ENCODE measurements around the gene MRPL36.

MRPL36 gene

DNA sequence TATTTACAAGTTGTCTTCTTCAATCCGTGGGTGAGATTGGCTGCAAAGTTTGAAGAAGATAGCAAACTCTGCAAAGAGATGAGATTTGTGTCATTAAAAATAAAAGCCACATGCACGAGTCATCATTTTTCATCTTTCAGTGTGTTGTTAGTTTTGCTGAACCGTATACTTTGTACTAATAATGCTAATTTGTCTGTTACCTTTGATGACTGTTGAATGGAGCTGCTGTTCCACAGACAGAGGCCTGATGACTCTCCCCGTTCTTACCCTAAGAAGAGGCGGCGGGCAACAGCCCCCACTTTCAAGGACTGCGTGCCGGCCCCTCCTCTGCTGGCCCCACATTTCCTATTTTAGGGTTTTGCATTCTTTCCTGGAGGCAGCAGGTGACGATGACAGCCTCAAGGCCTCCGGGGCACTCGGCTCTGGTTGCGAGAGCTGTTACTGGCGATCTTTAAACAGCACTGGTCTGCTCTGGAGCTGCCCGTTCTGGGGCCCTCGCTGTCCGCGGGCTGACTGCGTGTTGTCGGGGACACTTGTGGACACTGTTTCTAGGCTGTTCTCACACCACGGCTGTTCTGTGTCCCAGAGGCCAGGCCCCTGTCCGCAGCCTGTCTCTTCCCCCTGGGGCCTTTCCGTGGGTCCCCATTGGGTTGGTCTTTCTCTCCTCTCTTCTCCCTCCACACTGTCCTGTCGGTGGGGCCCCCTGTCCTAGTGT is 36.7 kb upstream of the MRPL36 start:
- Histone ChIP-seq H3K9me3 (ENCODE audit: insufficient read depth, low read length) (no peaks in the 10 kb centered on the region), H3K4me2 (ENCODE audit: low read length) (no peak overlapping the region), H3K4me1 (ENCODE audit: low read length) (no peaks in the 10 kb centered on the region), H3K9ac (ENCODE audit: low read length) (no peak overlapping the region), H3K27me3 (ENCODE audit: low read depth, low read length) (no peaks in the 10 kb centered on the region), H3K4me3 (ENCODE audit: low read length) (no peak overlapping the region), H3K36me3 (replicated peaks; ENCODE audit: low read depth, low read length) (no peaks in the 10 kb centered on the region), H2AFZ (ENCODE audit: low read depth, low read length) (no peak overlapping the region), H3K27ac (ENCODE audit: low read length) (no peak overlapping the region), H4K20me1 (ENCODE audit: insufficient read depth, low read length) (no peaks in the 10 kb centered on the region), H3K79me2 (ENCODE audit: low read length) (no peaks in the 10 kb centered on the region)
- TF ChIP-seq, protein P1, sequence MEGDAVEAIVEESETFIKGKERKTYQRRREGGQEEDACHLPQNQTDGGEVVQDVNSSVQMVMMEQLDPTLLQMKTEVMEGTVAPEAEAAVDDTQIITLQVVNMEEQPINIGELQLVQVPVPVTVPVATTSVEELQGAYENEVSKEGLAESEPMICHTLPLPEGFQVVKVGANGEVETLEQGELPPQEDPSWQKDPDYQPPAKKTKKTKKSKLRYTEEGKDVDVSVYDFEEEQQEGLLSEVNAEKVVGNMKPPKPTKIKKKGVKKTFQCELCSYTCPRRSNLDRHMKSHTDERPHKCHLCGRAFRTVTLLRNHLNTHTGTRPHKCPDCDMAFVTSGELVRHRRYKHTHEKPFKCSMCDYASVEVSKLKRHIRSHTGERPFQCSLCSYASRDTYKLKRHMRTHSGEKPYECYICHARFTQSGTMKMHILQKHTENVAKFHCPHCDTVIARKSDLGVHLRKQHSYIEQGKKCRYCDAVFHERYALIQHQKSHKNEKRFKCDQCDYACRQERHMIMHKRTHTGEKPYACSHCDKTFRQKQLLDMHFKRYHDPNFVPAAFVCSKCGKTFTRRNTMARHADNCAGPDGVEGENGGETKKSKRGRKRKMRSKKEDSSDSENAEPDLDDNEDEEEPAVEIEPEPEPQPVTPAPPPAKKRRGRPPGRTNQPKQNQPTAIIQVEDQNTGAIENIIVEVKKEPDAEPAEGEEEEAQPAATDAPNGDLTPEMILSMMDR (IDR thresholded peaks at IDR 0.05; ENCODE audit: low read depth, low read length): no peak
- TF ChIP-seq EZH2phosphoT487 (IDR thresholded peaks at IDR 0.05; ENCODE audit: low read depth): no peak

DNA sequence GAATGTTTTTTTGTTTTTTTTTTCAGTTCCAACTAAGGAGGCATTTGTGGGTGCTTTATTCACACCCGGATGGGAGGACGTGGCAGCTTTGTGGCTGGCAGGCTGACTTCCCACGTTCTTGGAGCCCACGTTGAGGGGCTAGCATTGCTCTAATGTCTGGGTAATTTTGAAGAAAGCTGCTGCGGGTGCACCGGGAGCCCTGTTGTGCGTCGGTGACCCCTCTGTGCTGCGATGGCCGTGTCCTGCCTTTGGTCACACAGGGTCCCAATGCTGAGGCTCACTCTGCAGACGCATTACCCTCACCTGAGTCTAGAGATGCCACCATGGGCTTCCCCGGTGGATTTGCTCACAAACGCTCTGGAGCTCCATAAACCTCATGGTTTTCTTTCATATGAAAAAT is 35.8 kb upstream of the MRPL36 start:
- no peak overlapping the region for H2AFZ ChIP-seq (ENCODE audit: low read depth, low read length)
- H3K27ac ChIP-seq (ENCODE audit: low read length): no peak overlapping the region
- no peaks in the 10 kb centered on the region for H3K36me3 ChIP-seq (replicated peaks; ENCODE audit: low read depth, low read length)
- no peaks in the 10 kb centered on the region for H3K4me1 ChIP-seq (ENCODE audit: low read length)
- H3K27me3 ChIP-seq (ENCODE audit: low read depth, low read length): no peaks in the 10 kb centered on the region
- no peak overlapping the region for H3K4me3 ChIP-seq (ENCODE audit: low read length)
- no peaks in the 10 kb centered on the region for H4K20me1 ChIP-seq (ENCODE audit: insufficient read depth, low read length)
- H3K9me3 ChIP-seq (ENCODE audit: insufficient read depth, low read length): no peaks in the 10 kb centered on the region
- no peak overlapping the region for H3K9ac ChIP-seq (ENCODE audit: low read length)
- no peak overlapping the region for H3K4me2 ChIP-seq (ENCODE audit: low read length)
- no peak for TF ChIP-seq EZH2phosphoT487 (IDR thresholded peaks at IDR 0.05; ENCODE audit: low read depth)
- H3K79me2 ChIP-seq (ENCODE audit: low read length): no peaks in the 10 kb centered on the region

DNA sequence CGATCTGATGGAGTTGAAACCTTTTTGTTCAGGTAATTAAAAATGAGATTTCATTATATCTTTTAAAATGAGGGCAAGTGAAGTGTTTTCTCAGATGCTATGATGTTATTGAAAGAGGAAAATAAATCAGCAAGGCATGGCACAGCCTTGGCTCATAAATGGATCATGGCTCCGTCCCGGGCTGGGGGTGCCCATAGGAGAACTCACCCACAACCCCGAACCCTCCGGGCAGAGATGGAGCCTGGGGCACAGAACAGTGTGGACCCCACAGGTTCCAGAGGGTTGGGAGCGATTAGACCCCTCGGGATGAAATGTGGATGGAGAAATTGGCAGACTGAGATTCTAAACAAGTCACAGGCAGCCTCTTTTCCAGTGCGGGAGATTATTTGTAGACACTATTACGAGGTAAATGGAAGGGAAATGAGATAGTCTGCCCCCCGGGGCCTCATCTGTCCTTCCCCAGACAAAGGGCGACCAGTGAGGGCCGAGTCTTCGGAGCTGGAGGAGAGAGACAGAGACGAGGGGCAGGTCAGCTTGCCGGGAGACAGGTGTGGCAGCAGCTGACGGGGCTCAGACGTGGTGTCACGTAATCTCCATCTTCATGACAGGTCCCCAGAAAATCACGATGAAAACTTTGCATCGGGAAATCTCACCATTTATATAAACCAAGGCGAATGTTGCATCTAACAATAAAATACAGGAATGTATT is 35.2 kb upstream of the MRPL36 start:
- Histone ChIP-seq H3K9me3 (ENCODE audit: insufficient read depth, low read length) (no peaks in the 10 kb centered on the region), H3K27ac (ENCODE audit: low read length) (no peak overlapping the region), H3K9ac (ENCODE audit: low read length) (no peak overlapping the region), H3K4me3 (ENCODE audit: low read length) (no peak overlapping the region), H3K36me3 (replicated peaks; ENCODE audit: low read depth, low read length) (no peaks in the 10 kb centered on the region), H3K4me1 (ENCODE audit: low read length) (no peaks in the 10 kb centered on the region), H3K27me3 (ENCODE audit: low read depth, low read length) (no peaks in the 10 kb centered on the region), H2AFZ (ENCODE audit: low read depth, low read length) (no peak overlapping the region), H3K4me2 (ENCODE audit: low read length) (no peak overlapping the region), H4K20me1 (ENCODE audit: insufficient read depth, low read length) (no peaks in the 10 kb centered on the region), H3K79me2 (ENCODE audit: low read length) (no peaks in the 10 kb centered on the region)
- TF ChIP-seq, protein P1 (IDR thresholded peaks at IDR 0.05; ENCODE audit: low read depth, low read length): no peak

DNA sequence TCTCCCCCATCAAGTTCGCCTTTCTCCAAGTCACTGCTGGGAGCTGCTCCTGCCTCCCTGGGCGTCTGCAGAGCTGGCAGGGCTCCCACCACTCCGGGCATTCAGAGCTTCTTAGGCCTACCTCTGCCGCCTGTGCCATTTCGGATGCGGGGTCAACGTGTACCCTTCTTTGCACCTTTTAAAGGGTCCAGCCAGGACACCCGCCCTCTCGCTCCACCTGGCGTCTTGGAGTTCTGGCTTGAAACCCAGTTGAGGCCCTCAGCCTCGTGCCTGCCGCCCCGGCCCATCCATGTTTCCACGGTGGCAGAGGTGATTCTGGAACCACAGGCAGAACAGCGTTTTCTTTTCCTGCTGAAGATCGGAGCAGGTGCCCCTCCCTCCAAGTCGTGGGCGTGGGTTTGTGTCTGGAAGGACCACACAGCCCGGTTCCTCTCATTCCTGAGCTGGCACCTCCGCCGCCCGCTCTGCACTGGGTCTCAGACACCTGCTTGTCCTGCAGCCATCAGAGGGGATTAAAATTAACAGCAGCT is 34.5 kb upstream of the MRPL36 start:
- H3K9me3 ChIP-seq (ENCODE audit: insufficient read depth, low read length): no peaks in the 10 kb centered on the region
- H3K4me1 ChIP-seq (ENCODE audit: low read length): no peaks in the 10 kb centered on the region
- no peak overlapping the region for H2AFZ ChIP-seq (ENCODE audit: low read depth, low read length)
- no peak overlapping the region for H3K4me3 ChIP-seq (ENCODE audit: low read length)
- H3K9ac ChIP-seq (ENCODE audit: low read length): no peak overlapping the region
- H3K27me3 ChIP-seq (ENCODE audit: low read depth, low read length): no peaks in the 10 kb centered on the region
- H4K20me1 ChIP-seq (ENCODE audit: insufficient read depth, low read length): no peaks in the 10 kb centered on the region
- TF ChIP-seq, protein P1 (IDR thresholded peaks at IDR 0.05; ENCODE audit: low read depth, low read length): no peak
- no peak for TF ChIP-seq EZH2phosphoT487 (IDR thresholded peaks at IDR 0.05; ENCODE audit: low read depth)
- H3K27ac ChIP-seq (ENCODE audit: low read length): no peak overlapping the region
- H3K4me2 ChIP-seq (ENCODE audit: low read length): no peak overlapping the region
- H3K79me2 ChIP-seq (ENCODE audit: low read length): no peaks in the 10 kb centered on the region
- H3K36me3 ChIP-seq (replicated peaks; ENCODE audit: low read depth, low read length): no peaks in the 10 kb centered on the region

All from OCI-LY3 (cell line).